HCT116 (cell line): Measurements from ENCODE around the gene HYAL1. TPM values are rescaled to one million over a fixed set of nuclear protein-coding genes. Genes with fewer than 3 reads are reported as not detected.

Experiments
- ATAC-seq: fragments of 200-7000 bp; cut with Tn5 transposase; 2 replicates; pipeline ENCODE4 v1.9.1; 2020; ENCODE audit warnings: mild to moderate bottlenecking, moderate library complexity
- BruUV-seq: library from RNA; stranded (reverse); fragments of 400-500 nt; replicated peaks from 2 replicates; lab custom pipeline; 2021; lab: Mats Ljungman, UMichigan
- CTCF ChIA-PET: fragments of 300-600 bp; sonication (Branson Sonifier 250); formaldehyde crosslinking; loops from one replicate; lab custom pipeline; 2021; ENCODE audit warnings: antibody characterized with exemption; lab: Charles Lee
- POLR2A ChIA-PET: fragments of 300-600, 350-600 bp; sonication (Branson Sonifier 250); formaldehyde crosslinking; loops from one replicate; lab custom pipeline; 2021; ENCODE audit warnings: antibody characterized with exemption; lab: Charles Lee
- RAD21 ChIA-PET, 2 experiments: fragments of 300-600 bp; sonication (Branson Sonifier 250); formaldehyde crosslinking; loops; one replicate each; lab custom pipeline; 2023; ENCODE audit warnings: low total read pairs in 2 of 2; ENCODE audit not compliant: uncharacterized antibody in 2 of 2, unreplicated experiment in 2 of 2, low non-redundant PET in 1 of 2; lab: Charles Lee
- DNase-seq: peaks from one replicate; pipeline ENCODE4 v3.0.0-alpha.2; 2010; ENCODE audit warnings: low read depth, low spot score
- H2AFZ ChIP-seq: fragments of 200-600 bp; shearing (Covaris generic), sonication (generic); 2 replicates; pipeline ENCODE4 v1.6.1; 2017; ENCODE audit warnings: low read depth, mixed run types, mixed read lengths, antibody characterized with exemption, low read length; ENCODE audit not compliant: poor library complexity, severe bottlenecking
- H3K27ac ChIP-seq: 2 replicates; pipeline ENCODE4 v1.5.1; 2012; ENCODE audit warnings: low read depth, low read length
- H3K27me3 ChIP-seq: fragments of 200-600 bp; sonication (generic); 2 replicates; pipeline ENCODE4 v1.6.1; 2016; ENCODE audit warnings: mixed run types, low read length, mixed read lengths; ENCODE audit not compliant: insufficient read depth
- H3K36me3 ChIP-seq, 2 experiments: fragments of 200-500 bp in 1 of 2; fragments of 200-600 bp in 1 of 2; sonication (Bioruptor generic) in 1 of 2; sonication (generic) in 1 of 2; 2 replicates each; pipeline versions ENCODE4 v1.5.1 to v1.6.1; 2014 to 2016; ENCODE audit warnings: low read length in 2 of 2, inconsistent platforms in 1 of 2, mixed read lengths in 1 of 2, mixed run types in 1 of 2; ENCODE audit not compliant: insufficient read depth in 2 of 2, control insufficient read depth in 1 of 2
- H3K4me1 ChIP-seq, 2 experiments: fragments of 200-600 bp in 1 of 2; sonication (generic) in 1 of 2; 2 replicates each; pipeline versions ENCODE4 v1.5.1 to v1.6.1; 2012 to 2017; ENCODE audit warnings: low read length in 2 of 2, inconsistent platforms in 1 of 2, mild to moderate bottlenecking in 1 of 2, mixed read lengths in 1 of 2, mixed run types in 1 of 2, moderate library complexity in 1 of 2; ENCODE audit not compliant: insufficient read depth in 2 of 2, control insufficient read depth in 1 of 2
- H3K4me2 ChIP-seq: fragments of 200-600 bp; sonication (generic); 2 replicates; pipeline ENCODE4 v1.6.1; 2017; ENCODE audit warnings: mixed run types, low read length, mixed read lengths
- H3K4me3 ChIP-seq, 2 experiments: fragments of 200-600 bp in 1 of 2; sonication (generic) in 1 of 2; replicated peaks in 1 of 2; 2 replicates each; pipeline ENCODE4 v1.5.1; 2011 to 2016; ENCODE audit warnings: low read length in 2 of 2, control low read depth in 1 of 2, low read depth in 1 of 2, mild to moderate bottlenecking in 1 of 2, mixed read lengths in 1 of 2, mixed run types in 1 of 2
- H3K79me2 ChIP-seq: fragments of 200-600 bp; sonication (generic); 2 replicates; pipeline ENCODE4 v1.6.1; 2017; ENCODE audit warnings: mild to moderate bottlenecking, mixed run types, low read length, moderate library complexity, mixed read lengths; ENCODE audit not compliant: insufficient read depth
- H3K9ac ChIP-seq: fragments of 200-600 bp; sonication (generic); 2 replicates; pipeline ENCODE4 v1.6.1; 2016; ENCODE audit warnings: low read length, mixed read lengths
- H3K9me2 ChIP-seq: fragments of 200-600 bp; sonication (generic), shearing (Covaris generic); 2 replicates; pipeline ENCODE4 v1.6.1; 2017; ENCODE audit warnings: mixed run types, mild to moderate bottlenecking, moderate library complexity; ENCODE audit not compliant: insufficient read depth
- H3K9me3 ChIP-seq, 2 experiments: fragments of 200-500 bp in 1 of 2; fragments of 200-600 bp in 1 of 2; sonication (Bioruptor generic) in 1 of 2; sonication (generic) in 1 of 2; 2 replicates each; pipeline ENCODE4 v1.6.1; 2014 to 2017; ENCODE audit warnings: low read length in 2 of 2, mixed read lengths in 2 of 2, inconsistent platforms in 1 of 2, low read depth in 1 of 2, mild to moderate bottlenecking in 1 of 2, mixed run types in 1 of 2, moderate library complexity in 1 of 2; ENCODE audit not compliant: control insufficient read depth in 1 of 2, insufficient read depth in 1 of 2
- H4K20me1 ChIP-seq: fragments of 200-600 bp; sonication (generic), shearing (Covaris generic); 2 replicates; pipeline ENCODE4 v1.6.1; 2017; ENCODE audit warnings: mixed run types, mild to moderate bottlenecking, moderate library complexity; ENCODE audit not compliant: insufficient read depth
- ATF3 ChIP-seq: IDR thresholded peaks from 2 replicates; pipeline ENCODE4 v1.6.1; 2012
- CBX3 ChIP-seq: IDR thresholded peaks from 2 replicates; pipeline ENCODE4 v1.6.1; 2012; ENCODE audit warnings: low read depth
- ELF1 ChIP-seq: IDR thresholded peaks from 2 replicates; pipeline ENCODE4 v1.6.1; 2012; ENCODE audit warnings: low read depth, borderline replicate concordance
- EZH2 ChIP-seq: fragments of 200-600 bp; sonication (generic); IDR thresholded peaks from 2 replicates; pipeline ENCODE4 v1.6.1; 2017; ENCODE audit warnings: antibody characterized with exemption, mixed run types
- FOSL1 ChIP-seq: IDR thresholded peaks from 2 replicates; pipeline ENCODE4 v1.6.1; 2012; ENCODE audit warnings: low read depth
- JUND ChIP-seq: IDR thresholded peaks from 2 replicates; pipeline ENCODE4 v1.6.1; 2012
- POLR2AphosphoS5 ChIP-seq: IDR thresholded peaks from 2 replicates; pipeline ENCODE4 v1.6.1; 2011; ENCODE audit warnings: mild to moderate bottlenecking, low read depth, low read length, moderate library complexity
- RAD21 ChIP-seq: IDR thresholded peaks from 2 replicates; pipeline ENCODE4 v1.6.1; 2012; ENCODE audit warnings: low read depth, mild to moderate bottlenecking
- REST ChIP-seq: IDR thresholded peaks from 2 replicates; pipeline ENCODE4 v1.6.1; 2012; ENCODE audit warnings: low read depth
- SIN3A ChIP-seq: IDR thresholded peaks from 2 replicates; pipeline ENCODE4 v1.6.1; 2012; ENCODE audit warnings: low read depth
- SP1 ChIP-seq: IDR thresholded peaks from 2 replicates; pipeline ENCODE4 v1.6.1; 2012; ENCODE audit warnings: low read depth
- YY1 ChIP-seq: IDR thresholded peaks from 2 replicates; pipeline ENCODE4 v1.6.1; 2011; ENCODE audit warnings: low read length, low read depth, moderate library complexity, mild to moderate bottlenecking; ENCODE audit not compliant: insufficient replicate concordance; ENCODE audit errors: extremely low read depth
- ZBTB33 ChIP-seq: IDR thresholded peaks from 2 replicates; pipeline ENCODE4 v1.6.1; 2011; ENCODE audit warnings: mild to moderate bottlenecking, low read length, moderate library complexity; ENCODE audit not compliant: insufficient replicate concordance; ENCODE audit errors: extremely low read depth
- ZFX ChIP-seq: fragments of 450-650 bp; IDR thresholded peaks from 2 replicates; pipeline ENCODE4 v1.6.1; 2017
- ZNF274 ChIP-seq: fragments of 200-500 bp; sonication (Bioruptor generic); IDR thresholded peaks from 2 replicates; pipeline ENCODE4 v1.6.1; 2014; ENCODE audit warnings: mild to moderate bottlenecking, low read depth, low read length, inconsistent platforms
- intact Hi-C: fragments of 100-400 bp; cut with micrococcal nuclease; formaldehyde crosslinking; loops from 2 replicates; pipeline ENCODE4 v1.10.0; 2022
- total RNA-seq: library from RNA; stranded (reverse); gene quantifications from one replicate; pipeline ENCODE4 v1.2.1, GENCODE V29; 2021; ENCODE audit not compliant: unreplicated experiment

Gene HYAL1
- total RNA-seq, 1 experiment from 2014 or later = 6.1 TPM

GRCh38 chr3:50340147-50340447, 36.7 kb upstream of the HYAL1 start:
- Histone ChIP-seq H3K9me2 (no peaks in the 10 kb centered on the region), H3K4me2 (peak overlapping the region; percentile 95), H3K79me2 (peaks cover 42% of the 10 kb centered on the region), H3K9ac (peak overlapping the region; percentile 98), H3K27me3 (no peaks in the 10 kb centered on the region), H3K36me3 (peaks cover 0 to 3% of the 10 kb centered on the region in 2 experiments; a peak in 1 of 4 replicates), H3K9me3 (no peaks in the 10 kb centered on the region)
- intact Hi-C loops = no loop called here
- ATAC-seq = no peak
- BruUV-seq = no TSS peak
- TF ChIP-seq ZBTB33 (no peak), YY1 (no peak), CBX3 (no peak), SP1 (no peak), RAD21 (no peak), ATF3 (no peak), EZH2 (no peak), JUND (no peak), REST (no peak), ZFX (no peak), SIN3A (no peak), FOSL1 (no peak), ELF1 (no peak), ZNF274 (no peak), POLR2AphosphoS5 (no peak)
- TF ChIP-seq, all 23 proteins: peak for 0
- peak overlapping the region; percentile 82 for H3K27ac ChIP-seq
- H3K4me3 ChIP-seq = peak overlapping the region; percentile 62 to 89
- H4K20me1 ChIP-seq = no peaks in the 10 kb centered on the region
- CTCF ChIA-PET = interaction anchor here (1.1 kb wide), 1 partner anchor 16 kb away, joined by 5 read pairs; no protein-coding TSS in a partner anchor
- no peak overlapping the region for H2AFZ ChIP-seq
- POLR2A ChIA-PET = interaction anchor here (1.1 to 1.3 kb wide), 3 partner anchors 10 to 40 kb away, joined by 3 to 11 read pairs (median 4); partner anchors contain the start of genes CYB561D2, HYAL3, NAA80 and NPRL2
- RAD21 ChIA-PET = interaction anchor here in 1 of 2 experiments (0.5 kb wide), 1 partner anchor 113 kb away, joined by 4 read pairs; no protein-coding TSS in a partner anchor
- H3K4me1 ChIP-seq = peaks cover 29 to 59% of the 10 kb centered on the region in 2 experiments
- no peak for DNase-seq
